ENCODE measurements around the gene C6orf163. TPM values are rescaled to one million over a fixed set of nuclear protein-coding genes. Genes with fewer than 3 reads are reported as not detected.
A peak's percentile ranks its signal among the peaks of the same experiment; 100 is the strongest.

C6orf163 gene
- total RNA-seq, 1 donor from 2014 or later, result 1.6 TPM

- no peak overlapping the region for H3K4me3 ChIP-seq (ENCODE audit: low read depth, low read length)
- FAIRE-seq (no peak), DNase-seq (ENCODE audit: low read depth) (no peak)
- H3K27me3 ChIP-seq (ENCODE audit: control insufficient read depth, insufficient read depth, low read length), result no peaks in the 10 kb centered on the region
- TF ChIP-seq CTCF (IDR thresholded peaks at IDR 0.05; ENCODE audit: insufficient read depth, low read length, severe bottlenecking), result no peak
- no peaks in the 10 kb centered on the region for H3K36me3 ChIP-seq (ENCODE audit: control insufficient read depth, insufficient read depth, low read length)
Observed at GRCh38 chr6:87376643-87377042, 32.0 kb downstream of the C6orf163 start.

- DNase-seq (ENCODE audit: low read depth) (no peak), FAIRE-seq (no peak)
- Histone ChIP-seq H3K27me3 (ENCODE audit: control insufficient read depth, insufficient read depth, low read length) (no peaks in the 10 kb centered on the region), H3K36me3 (ENCODE audit: control insufficient read depth, insufficient read depth, low read length) (no peaks in the 10 kb centered on the region), H3K4me3 (ENCODE audit: low read depth, low read length) (no peak overlapping the region)
- no peak for TF ChIP-seq CTCF (IDR thresholded peaks at IDR 0.05; ENCODE audit: insufficient read depth, low read length, severe bottlenecking)
Observed at GRCh38 chr6:87378947-87379346, 34.3 kb downstream of the C6orf163 start.

- DNase-seq (ENCODE audit: low read depth) (no peak), FAIRE-seq (no peak)
- Histone ChIP-seq H3K4me3 (ENCODE audit: low read depth, low read length) (no peak overlapping the region), H3K36me3 (ENCODE audit: control insufficient read depth, insufficient read depth, low read length) (no peaks in the 10 kb centered on the region), H3K27me3 (ENCODE audit: control insufficient read depth, insufficient read depth, low read length) (no peaks in the 10 kb centered on the region)
- TF ChIP-seq CTCF (IDR thresholded peaks at IDR 0.05; ENCODE audit: insufficient read depth, low read length, severe bottlenecking), result no peak
Observed at GRCh38 chr6:87382861-87383260, 38.2 kb downstream of the C6orf163 start.

DNA sequence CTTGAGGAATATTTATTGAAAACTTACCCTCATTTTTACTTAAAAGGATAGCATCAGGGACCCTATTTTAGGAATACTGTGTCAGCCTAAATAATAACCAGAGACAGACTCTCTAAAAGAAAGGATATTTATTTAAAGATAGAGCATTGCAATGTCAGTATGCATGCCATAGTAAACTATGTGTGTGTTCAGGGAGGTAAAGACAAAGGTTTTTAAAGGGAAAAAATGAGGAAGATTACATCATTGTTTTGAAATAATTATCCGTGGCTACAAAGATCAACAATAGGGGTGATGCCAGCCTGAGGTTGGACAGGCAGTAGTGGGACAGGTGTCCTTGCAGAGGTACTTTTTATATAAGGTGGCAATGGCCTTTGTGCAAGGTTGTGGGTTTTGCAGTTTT lies 39.4 kb downstream of the C6orf163 start:
- FAIRE-seq (no peak), DNase-seq (ENCODE audit: low read depth) (no peak)
- H3K4me3 ChIP-seq (ENCODE audit: low read depth, low read length), result no peak overlapping the region
- no peak for TF ChIP-seq CTCF (IDR thresholded peaks at IDR 0.05; ENCODE audit: insufficient read depth, low read length, severe bottlenecking)
- no peaks in the 10 kb centered on the region for H3K36me3 ChIP-seq (ENCODE audit: control insufficient read depth, insufficient read depth, low read length)
- no peaks in the 10 kb centered on the region for H3K27me3 ChIP-seq (ENCODE audit: control insufficient read depth, insufficient read depth, low read length)

DNA sequence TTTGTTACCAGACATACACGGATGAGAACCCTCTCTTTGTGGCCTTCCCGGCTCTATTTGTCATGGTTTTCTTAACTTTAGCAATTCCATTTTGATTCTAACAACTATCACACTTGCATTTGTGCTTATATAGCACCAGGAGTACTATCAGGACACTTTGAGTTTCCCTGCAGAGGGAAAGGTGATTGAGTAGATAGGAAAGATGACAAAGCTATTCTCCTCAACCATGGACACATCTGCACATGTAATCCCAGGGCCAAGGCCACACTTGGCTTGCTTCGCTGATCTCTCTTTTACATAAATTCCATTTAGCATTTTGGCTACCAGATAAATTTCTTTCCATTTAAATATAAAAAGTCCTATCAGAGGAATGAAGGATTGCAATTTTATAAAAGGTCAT lies 39.8 kb downstream of the C6orf163 start:
- no peak overlapping the region for H3K4me3 ChIP-seq (ENCODE audit: low read depth, low read length)
- no peak for TF ChIP-seq CTCF (IDR thresholded peaks at IDR 0.05; ENCODE audit: insufficient read depth, low read length, severe bottlenecking)
- DNase-seq (ENCODE audit: low read depth), result no peak
- H3K36me3 ChIP-seq (ENCODE audit: control insufficient read depth, insufficient read depth, low read length), result no peaks in the 10 kb centered on the region
- no peaks in the 10 kb centered on the region for H3K27me3 ChIP-seq (ENCODE audit: control insufficient read depth, insufficient read depth, low read length)
- FAIRE-seq, result no peak

GRCh38 chr6:87391334-87391733 lies 46.7 kb downstream of the C6orf163 start:
- peak; percentile 47 for TF ChIP-seq CTCF (IDR thresholded peaks at IDR 0.05; ENCODE audit: insufficient read depth, low read length, severe bottlenecking)

More at GRCh38 chr6:87391334-87391733, 46.7 kb downstream of the C6orf163 start:
- Histone ChIP-seq H3K4me3 (ENCODE audit: low read depth, low read length) (no peak overlapping the region), H3K27me3 (ENCODE audit: control insufficient read depth, insufficient read depth, low read length) (no peaks in the 10 kb centered on the region), H3K36me3 (ENCODE audit: control insufficient read depth, insufficient read depth, low read length) (no peaks in the 10 kb centered on the region)
- DNase-seq (ENCODE audit: low read depth) (peak; percentile 35), FAIRE-seq (no peak)

All from bronchial epithelial cell (primary cell).